ENCODE results near the gene DCST1.
A peak's percentile ranks its signal among the peaks of the same experiment; 100 is the strongest.

The DCST1 gene

GRCh38 chr1:155001675-155002463 is 31.8 kb upstream of the DCST1 start:
- Histone ChIP-seq H3K9ac (ENCODE audit: insufficient read length, low read depth) (peak overlapping the region; percentile 97), H3K4me1 (ENCODE audit: insufficient read depth, insufficient read length) (peaks cover 16% of the 10 kb centered on the region), H3K9me3 (ENCODE audit: insufficient read depth, low read length) (no peaks in the 10 kb centered on the region)

GRCh38 chr1:155002464-155003226 is 31.0 kb upstream of the DCST1 start, which contains the start of gene ZBTB7B:
Gene ZBTB7B, plus strand, starts transcription at chr1:155002802. Its CDS starts 11,859 bp downstream, at chr1:155014661.
- Histone ChIP-seq H3K4me1 (ENCODE audit: insufficient read depth, insufficient read length) (peaks cover 10% of the 10 kb centered on the region), H3K9me3 (ENCODE audit: insufficient read depth, low read length) (no peaks in the 10 kb centered on the region)

More at GRCh38 chr1:155001675-155002463, 31.8 kb upstream of the DCST1 start:
- no peak for TF ChIP-seq ZNF274 (IDR thresholded peaks at IDR 0.05; ENCODE audit: low read depth, low read length)
- TF ChIP-seq YY1 (IDR thresholded peaks at IDR 0.05; ENCODE audit: insufficient read depth, insufficient read length): no peak
- no peak for TF ChIP-seq SUZ12 (IDR thresholded peaks at IDR 0.05; ENCODE audit: extremely low read depth, insufficient read depth, insufficient read length)
- Histone ChIP-seq H3K36me3 (ENCODE audit: insufficient read depth, insufficient read length, low read length) (no peaks in the 10 kb centered on the region), H3K27me3 (ENCODE audit: insufficient read depth, insufficient read length) (no peaks in the 10 kb centered on the region), H3K4me3 (ENCODE audit: insufficient read length, low read depth) (peak overlapping the region; percentile 71)
- peak; percentile 100 for DNase-seq (ENCODE audit: low read depth, low spot score)

GRCh38 chr1:155003227-155003765 is 30.3 kb upstream of the DCST1 start:
- no peak for DNase-seq (ENCODE audit: low read depth, low spot score)
- Histone ChIP-seq H3K36me3 (ENCODE audit: insufficient read depth, insufficient read length, low read length) (no peaks in the 10 kb centered on the region), H3K27me3 (ENCODE audit: insufficient read depth, insufficient read length) (no peaks in the 10 kb centered on the region), H3K4me1 (ENCODE audit: insufficient read depth, insufficient read length) (peaks cover 14% of the 10 kb centered on the region), H3K9me3 (ENCODE audit: insufficient read depth, low read length) (no peaks in the 10 kb centered on the region), H3K9ac (ENCODE audit: insufficient read length, low read depth) (peak overlapping the region; percentile 71), H3K4me3 (ENCODE audit: insufficient read length, low read depth) (peak overlapping the region; percentile 55)
- no peak for TF ChIP-seq YY1 (IDR thresholded peaks at IDR 0.05; ENCODE audit: insufficient read depth, insufficient read length)
- TF ChIP-seq ZNF274 (IDR thresholded peaks at IDR 0.05; ENCODE audit: low read depth, low read length): no peak
- TF ChIP-seq SUZ12 (IDR thresholded peaks at IDR 0.05; ENCODE audit: extremely low read depth, insufficient read depth, insufficient read length): no peak

More at GRCh38 chr1:155002464-155003226, 31.0 kb upstream of the DCST1 start, which contains the start of gene ZBTB7B:
- no peaks in the 10 kb centered on the region for H3K27me3 ChIP-seq (ENCODE audit: insufficient read depth, insufficient read length)
- H3K4me3 ChIP-seq (ENCODE audit: insufficient read length, low read depth): peak within 1 kb of the TSS; percentile 71
- H3K9ac ChIP-seq (ENCODE audit: insufficient read length, low read depth): peak within 1 kb of the TSS; percentile 97
- H3K36me3 ChIP-seq (ENCODE audit: insufficient read depth, insufficient read length, low read length): no peaks in the 10 kb centered on the region
- no peak for DNase-seq (ENCODE audit: low read depth, low spot score)
- no peak for TF ChIP-seq SUZ12 (IDR thresholded peaks at IDR 0.05; ENCODE audit: extremely low read depth, insufficient read depth, insufficient read length)
- TF ChIP-seq ZNF274 (IDR thresholded peaks at IDR 0.05; ENCODE audit: low read depth, low read length): no peak
- TF ChIP-seq YY1 (IDR thresholded peaks at IDR 0.05; ENCODE audit: insufficient read depth, insufficient read length): no peak

- no peaks in the 10 kb centered on the region for H3K9me3 ChIP-seq (ENCODE audit: insufficient read depth, low read length)
- no peaks in the 10 kb centered on the region for H3K27me3 ChIP-seq (ENCODE audit: insufficient read depth, insufficient read length)
- peaks cover 15% of the 10 kb centered on the region for H3K4me1 ChIP-seq (ENCODE audit: insufficient read depth, insufficient read length)
- DNase-seq (ENCODE audit: low read depth, low spot score): no peak
- peak overlapping the region; percentile 55 for H3K4me3 ChIP-seq (ENCODE audit: insufficient read length, low read depth)
- TF ChIP-seq SUZ12 (IDR thresholded peaks at IDR 0.05; ENCODE audit: extremely low read depth, insufficient read depth, insufficient read length) (no peak), YY1 (IDR thresholded peaks at IDR 0.05; ENCODE audit: insufficient read depth, insufficient read length) (no peak)
- peak overlapping the region; percentile 71 for H3K9ac ChIP-seq (ENCODE audit: insufficient read length, low read depth)
- no peaks in the 10 kb centered on the region for H3K36me3 ChIP-seq (ENCODE audit: insufficient read depth, insufficient read length, low read length)
Measured at GRCh38 chr1:155003766-155004351, 29.8 kb upstream of the DCST1 start.

GRCh38 chr1:155004352-155005075 is 29.1 kb upstream of the DCST1 start:
- TF ChIP-seq YY1 (IDR thresholded peaks at IDR 0.05; ENCODE audit: insufficient read depth, insufficient read length): no peak
- TF ChIP-seq ZNF274 (IDR thresholded peaks at IDR 0.05; ENCODE audit: low read depth, low read length): no peak
- no peak for TF ChIP-seq SUZ12 (IDR thresholded peaks at IDR 0.05; ENCODE audit: extremely low read depth, insufficient read depth, insufficient read length)
- Histone ChIP-seq H3K9me3 (ENCODE audit: insufficient read depth, low read length) (no peaks in the 10 kb centered on the region), H3K4me3 (ENCODE audit: insufficient read length, low read depth) (peak overlapping the region; percentile 55), H3K9ac (ENCODE audit: insufficient read length, low read depth) (peak overlapping the region; percentile 71), H3K4me1 (ENCODE audit: insufficient read depth, insufficient read length) (peaks cover 18% of the 10 kb centered on the region), H3K27me3 (ENCODE audit: insufficient read depth, insufficient read length) (no peaks in the 10 kb centered on the region), H3K36me3 (ENCODE audit: insufficient read depth, insufficient read length, low read length) (no peaks in the 10 kb centered on the region)
- DNase-seq (ENCODE audit: low read depth, low spot score): no peak
